IMR-90 (cell line): Measurements from ENCODE around the gene TCF20. TPM values are rescaled to one million over a fixed set of nuclear protein-coding genes. Genes with fewer than 3 reads are reported as not detected.

ENCODE experiments used
- ATAC-seq: fragments of 200-7000 bp; cut with Tn5 transposase; 2 replicates; pipeline ENCODE4 v1.9.1; 2020; ENCODE audit warnings: low read depth, mild to moderate bottlenecking, moderate library complexity
- BruUV-seq: library from RNA; stranded (reverse); fragments of 400-500 nt; replicated peaks from 2 replicates; lab custom pipeline; 2021; lab: Mats Ljungman, UMichigan
- CTCF ChIA-PET: fragments of 300-600 bp; formaldehyde crosslinking; extraction: SDS; loops from one replicate; lab custom pipeline; 2021; ENCODE audit warnings: antibody characterized with exemption; lab: Yijun Ruan, JAX
- POLR2A ChIA-PET: fragments of 300-600 bp; sonication (Branson Sonifier 250); formaldehyde crosslinking; loops from one replicate; lab custom pipeline; 2022; ENCODE audit warnings: antibody characterized with exemption; ENCODE audit not compliant: unreplicated experiment; lab: Charles Lee
- DNase-seq: peaks from one replicate; pipeline ENCODE4 v3.0.0; 2013
- H2AFZ ChIP-seq: replicated peaks from 2 replicates; pipeline ENCODE3; 2013; ENCODE audit warnings: low read length, mild to moderate bottlenecking; ENCODE audit not compliant: poor library complexity
- H2AK5ac ChIP-seq: 2 replicates; pipeline ENCODE4 v1.6.1; 2013; ENCODE audit warnings: low read depth, low read length, inconsistent platforms
- H2AK9ac ChIP-seq: replicated peaks from 2 replicates; pipeline ENCODE3; 2013; ENCODE audit warnings: mild to moderate bottlenecking, low read depth, low read length, moderate library complexity; ENCODE audit not compliant: poor library complexity
- H2BK120ac ChIP-seq: 2 replicates; pipeline ENCODE4 v1.6.1; 2013; ENCODE audit warnings: low read depth, low read length, inconsistent platforms
- H2BK15ac ChIP-seq: 3 replicates; pipeline ENCODE4 v1.6.1; 2013; ENCODE audit warnings: low read depth, low read length, inconsistent platforms
- H2BK20ac ChIP-seq: 2 replicates; pipeline ENCODE4 v1.6.1; 2013; ENCODE audit warnings: low read depth, mild to moderate bottlenecking, inconsistent platforms, low read length, moderate library complexity
- H2BK5ac ChIP-seq: 2 replicates; pipeline ENCODE4 v1.6.1; 2013; ENCODE audit warnings: mild to moderate bottlenecking, low read depth, low read length, inconsistent platforms; ENCODE audit not compliant: poor library complexity, severe bottlenecking
- H3K14ac ChIP-seq: replicated peaks from 2 replicates; pipeline ENCODE4 v1.6.1; 2013; ENCODE audit warnings: low read depth, low read length, inconsistent platforms
- H3K18ac ChIP-seq: 2 replicates; pipeline ENCODE4 v1.6.1; 2013; ENCODE audit warnings: low read depth, low read length, control low read depth
- H3K23ac ChIP-seq: 2 replicates; pipeline ENCODE4 v1.6.1; 2013; ENCODE audit warnings: low read depth, low read length, inconsistent platforms
- H3K27ac ChIP-seq: 2 replicates; pipeline ENCODE4 v1.5.1; 2013; ENCODE audit warnings: mild to moderate bottlenecking, control low read depth, low read length; ENCODE audit not compliant: insufficient read depth
- H3K27me3 ChIP-seq: 2 replicates; pipeline ENCODE4 v1.6.1; 2013; ENCODE audit warnings: low read length; ENCODE audit not compliant: control insufficient read depth, insufficient read depth
- H3K36me3 ChIP-seq: 2 replicates; pipeline ENCODE4 v1.6.1; 2013; ENCODE audit warnings: low read length, mixed read lengths; ENCODE audit not compliant: control insufficient read depth, insufficient read depth
- H3K4ac ChIP-seq: 2 replicates; pipeline ENCODE4 v1.6.1; 2013; ENCODE audit warnings: low read depth, low read length, inconsistent platforms
- H3K4me1 ChIP-seq: 2 replicates; pipeline ENCODE4 v1.6.1; 2013; ENCODE audit warnings: low read length, mixed read lengths; ENCODE audit not compliant: control insufficient read depth, insufficient read depth
- H3K4me2 ChIP-seq: 2 replicates; pipeline ENCODE4 v1.6.1; 2013; ENCODE audit warnings: low read depth, mild to moderate bottlenecking, control low read depth, low read length, moderate library complexity
- H3K4me3 ChIP-seq: 2 replicates; pipeline ENCODE4 v1.5.1; 2013; ENCODE audit warnings: low read depth, mild to moderate bottlenecking, control low read depth, low read length, moderate library complexity; ENCODE audit not compliant: insufficient read depth
- H3K56ac ChIP-seq: 2 replicates; pipeline ENCODE4 v1.6.1; 2013; ENCODE audit warnings: low read length, inconsistent platforms; ENCODE audit not compliant: insufficient read depth; ENCODE audit errors: extremely low read depth
- H3K79me1 ChIP-seq, 2 experiments: 2 replicates each; pipeline ENCODE4 v1.6.1; 2013; ENCODE audit warnings: low read length in 2 of 2, inconsistent platforms in 1 of 2, low read depth in 1 of 2
- H3K9ac ChIP-seq: 2 replicates; pipeline ENCODE4 v1.6.1; 2013; ENCODE audit warnings: low read depth, low read length, control low read depth
- H3K9me1 ChIP-seq: 2 replicates; pipeline ENCODE4 v1.6.1; 2013; ENCODE audit warnings: low read length, inconsistent platforms; ENCODE audit not compliant: insufficient read depth
- H3K9me3 ChIP-seq: 2 replicates; pipeline ENCODE4 v1.6.1; 2013; ENCODE audit warnings: low read length; ENCODE audit not compliant: control insufficient read depth, insufficient read depth
- H4K20me1 ChIP-seq: 2 replicates; pipeline ENCODE4 v1.6.1; 2013; ENCODE audit warnings: low read length, inconsistent platforms; ENCODE audit not compliant: insufficient read depth
- H4K5ac ChIP-seq: 2 replicates; pipeline ENCODE4 v1.6.1; 2013; ENCODE audit warnings: mild to moderate bottlenecking, low read depth, low read length, control low read depth
- H4K8ac ChIP-seq, 2 experiments: 2 replicates each; pipeline ENCODE4 v1.6.1; 2013; ENCODE audit warnings: low read depth in 2 of 2, low read length in 2 of 2, control low read depth in 1 of 2, inconsistent platforms in 1 of 2
- H4K91ac ChIP-seq: 2 replicates; pipeline ENCODE4 v1.6.1; 2013; ENCODE audit warnings: low read depth, low read length, inconsistent platforms; ENCODE audit not compliant: insufficient read depth
- BHLHE40 ChIP-seq: fragments of 150-350 bp; IDR thresholded peaks from 2 replicates; pipeline ENCODE4 v1.6.1; 2016; ENCODE audit warnings: mild to moderate bottlenecking, low read depth, low read length
- CEBPB ChIP-seq: IDR thresholded peaks from 2 replicates; pipeline ENCODE4 v1.6.1; 2012; ENCODE audit warnings: low read depth, low read length, improper control_type of control experiment
- ELK1 ChIP-seq: fragments of 150-350 bp; IDR thresholded peaks from 2 replicates; pipeline ENCODE4 v1.6.1; 2016; ENCODE audit warnings: low read depth, mild to moderate bottlenecking, low read length, moderate library complexity, borderline replicate concordance
- MAFK ChIP-seq: IDR thresholded peaks from 2 replicates; pipeline ENCODE4 v1.6.1; 2012; ENCODE audit warnings: low read depth, low read length, improper control_type of control experiment
- MAZ ChIP-seq: IDR thresholded peaks from 2 replicates; pipeline ENCODE4 v1.6.1; 2012; ENCODE audit warnings: low read depth, mild to moderate bottlenecking, low read length, improper control_type of control experiment, moderate library complexity, borderline replicate concordance
- RCOR1 ChIP-seq: IDR thresholded peaks from 2 replicates; pipeline ENCODE4 v1.6.1; 2012; ENCODE audit warnings: mild to moderate bottlenecking, low read length, improper control_type of control experiment; ENCODE audit not compliant: insufficient replicate concordance
- WGBS, 2 experiments: methylation state at CpG; one replicate each; pipeline versions ENCODE4 v1.1.5 to v1.1.7; 2013; ENCODE audit warnings: missing lambda C conversion rate in 2 of 2; ENCODE audit not compliant: insufficient read length in 1 of 2; ENCODE audit errors: extremely low coverage in 2 of 2; 5-methylcytosine and 5-hydroxymethylcytosine counted together
- dilution Hi-C: fragments of 300-500 bp; cut with HindIII; formaldehyde crosslinking; loops from one replicate; pipeline ENCODE4 v1.14.3; 2018; ENCODE audit warnings: low sequenced_read_pairs; ENCODE audit not compliant: unreplicated experiment
- in situ Hi-C: fragments of 300-500 bp; cut with MboI; formaldehyde crosslinking; loops from 3 replicates; pipeline ENCODE4 v1.14.3; 2019; ENCODE audit warnings: low sequenced_read_pairs, inconsistent platforms, mixed read lengths
- intact Hi-C: fragments of 100-400 bp; cut with micrococcal nuclease; formaldehyde crosslinking; loops from 2 replicates; pipeline ENCODE4 v1.10.0; 2022
- polyA plus RNA-seq, 3 experiments: library from polyadenylated mRNA; depleted of rRNA; stranded (reverse); fragments of >200 nt; gene quantifications; 2 replicates each; pipeline ENCODE4 v1.2.3, GENCODE V29; 2012; ENCODE audit warnings: low replicate concordance in 1 of 3
- total RNA-seq: library from RNA; depleted of rRNA; stranded (reverse); fragments of >200 nt; gene quantifications from 2 replicates; pipeline ENCODE4 v1.2.3, GENCODE V29; 2012
- TF ChIP-seq, protein P1 (sequence below): fragments of 150-350 bp; IDR thresholded peaks from 2 replicates; pipeline ENCODE4 v1.6.1; 2017; ENCODE audit warnings: mild to moderate bottlenecking, antibody characterized with exemption, low read length, low read depth

Gene TCF20
- total and polyA plus RNA-seq, 2 of the 4 experiments (the other 2 are of a cell fraction): 8.9 to 23.7 TPM

GRCh38 chr22:42284643-42285181 lies 14.3 kb upstream of the TCF20 start:
- H3K4me1 ChIP-seq: no peaks in the 10 kb centered on the region
- H3K4me3 ChIP-seq: no peak overlapping the region
- H3K9me3 ChIP-seq: no peaks in the 10 kb centered on the region
- no peak for ATAC-seq
- no peak overlapping the region for H3K23ac ChIP-seq
- H4K20me1 ChIP-seq: peaks cover 17% of the 10 kb centered on the region
- H3K4ac ChIP-seq: no peak overlapping the region
- dilution Hi-C loops (no loop called here), intact Hi-C loops (no loop called here), in situ Hi-C loops (no loop called here)
- WGBS, 2 experiments: 83% methylated on average over 6 of the region's 14 CpGs; no CpG with 5 or more reads in 1 of the 2 experiments
- TF ChIP-seq MAFK (no peak), MAZ (no peak), RCOR1 (no peak), CEBPB (no peak), BHLHE40 (no peak), ELK1 (no peak)
- TF ChIP-seq, protein P1, sequence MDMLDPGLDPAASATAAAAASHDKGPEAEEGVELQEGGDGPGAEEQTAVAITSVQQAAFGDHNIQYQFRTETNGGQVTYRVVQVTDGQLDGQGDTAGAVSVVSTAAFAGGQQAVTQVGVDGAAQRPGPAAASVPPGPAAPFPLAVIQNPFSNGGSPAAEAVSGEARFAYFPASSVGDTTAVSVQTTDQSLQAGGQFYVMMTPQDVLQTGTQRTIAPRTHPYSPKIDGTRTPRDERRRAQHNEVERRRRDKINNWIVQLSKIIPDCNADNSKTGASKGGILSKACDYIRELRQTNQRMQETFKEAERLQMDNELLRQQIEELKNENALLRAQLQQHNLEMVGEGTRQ: no peak
- H2AFZ ChIP-seq: no peak overlapping the region
- no peaks in the 10 kb centered on the region for H3K79me1 ChIP-seq
- H3K4me2 ChIP-seq: no peak overlapping the region
- no TSS peak for BruUV-seq
- no peak overlapping the region for H3K9ac ChIP-seq
- no peak overlapping the region for H3K56ac ChIP-seq
- H3K14ac ChIP-seq: no peak overlapping the region
- ChIA-PET POLR2A (no interaction called here), CTCF (no interaction called here)
- no peak overlapping the region for H4K91ac ChIP-seq
- H2AK5ac ChIP-seq: no peak overlapping the region
- no peaks in the 10 kb centered on the region for H3K36me3 ChIP-seq
- H3K27ac ChIP-seq: no peak overlapping the region
- H2BK5ac ChIP-seq: no peak overlapping the region
- H2AK9ac ChIP-seq: no peak overlapping the region
- H2BK15ac ChIP-seq: no peak overlapping the region
- H2BK120ac ChIP-seq: no peak overlapping the region
- DNase-seq: no peak
- H3K9me1 ChIP-seq: 0 out of 2 replicates have a peak, but pooled peaks cover 3% of the 10 kb centered on the region
- peaks cover 49% of the 10 kb centered on the region for H3K27me3 ChIP-seq
- H4K8ac ChIP-seq: no peak overlapping the region
- H4K5ac ChIP-seq: no peak overlapping the region
- no peak overlapping the region for H3K18ac ChIP-seq
- H2BK20ac ChIP-seq: no peak overlapping the region
